WTC11 (cell line): ENCODE data around the gene STK11. TPM values are rescaled to one million over a fixed set of nuclear protein-coding genes. Genes with fewer than 3 reads are reported as not detected.

ENCODE experiments used
- ATAC-seq: fragments of 200-7000 bp; cut with Tn5 transposase; 2 replicates; pipeline ENCODE4 v1.10.0; 2021; ENCODE audit warnings: mild to moderate bottlenecking, moderate library complexity
- CTCF ChIA-PET: fragments of 300-600 bp; sonication (Branson Sonifier 250); formaldehyde crosslinking; loops from one replicate; lab custom pipeline; 2021; ENCODE audit warnings: antibody characterized with exemption; lab: Charles Lee
- POLR2A ChIA-PET: fragments of 350-600 bp; sonication (Branson Sonifier 250); formaldehyde crosslinking; loops from one replicate; lab custom pipeline; 2021; ENCODE audit warnings: antibody characterized with exemption; lab: Charles Lee
- DNase-seq: peaks from one replicate; pipeline ENCODE4 v3.0.0; 2021; ENCODE audit warnings: low spot score
- H3K27ac Mint-ChIP-seq: 2 replicates; pipeline ENCODE4 v1.8.0; 2021; ENCODE audit warnings: mixed read lengths
- H3K27me3 Mint-ChIP-seq: 2 replicates; pipeline ENCODE4 v1.8.0; 2021; ENCODE audit warnings: low read depth, mild to moderate bottlenecking, moderate library complexity, mixed read lengths
- H3K36me3 Mint-ChIP-seq: 2 replicates; pipeline ENCODE4 v1.8.0; 2021; ENCODE audit warnings: mixed read lengths
- H3K4me1 Mint-ChIP-seq: 2 replicates; pipeline ENCODE4 v1.8.0; 2022; ENCODE audit warnings: mixed read lengths
- H3K4me3 Mint-ChIP-seq: 2 replicates; pipeline ENCODE4 v1.8.0; 2021; ENCODE audit warnings: mild to moderate bottlenecking, moderate library complexity, mixed read lengths
- H3K9me3 Mint-ChIP-seq: 2 replicates; pipeline ENCODE4 v1.8.0; 2021; ENCODE audit warnings: mixed read lengths
- AFF4 ChIP-seq: sonication (generic); formaldehyde crosslinking; IDR thresholded peaks from 2 replicates; pipeline ENCODE4 v1.8.1; 2023; ENCODE audit warnings: mild to moderate bottlenecking, missing genetic modification reagents, borderline replicate concordance
- ARID4B ChIP-seq: sonication (generic); formaldehyde crosslinking; IDR thresholded peaks from 2 replicates; pipeline ENCODE4 v1.8.0; 2023; ENCODE audit warnings: missing genetic modification reagents, mild to moderate bottlenecking, borderline replicate concordance
- CREM ChIP-seq: sonication (generic); formaldehyde crosslinking; IDR thresholded peaks from 2 replicates; pipeline ENCODE4 v1.8.1; 2022; ENCODE audit warnings: mild to moderate bottlenecking, missing genetic modification reagents, moderate library complexity
- EMX1 ChIP-seq: fragments of 250-450 bp; sonication (Bioruptor Pico); IDR thresholded peaks from 2 replicates; pipeline ENCODE4 v1.8.0; 2021; ENCODE audit warnings: mild to moderate bottlenecking
- ETV6 ChIP-seq: sonication (generic); formaldehyde crosslinking; IDR thresholded peaks from 2 replicates; pipeline ENCODE4 v1.8.1; 2022; ENCODE audit warnings: mild to moderate bottlenecking, missing genetic modification reagents
- FOXP4 ChIP-seq: sonication (generic); formaldehyde crosslinking; IDR thresholded peaks from 2 replicates; pipeline ENCODE4 v1.8.0; 2022; ENCODE audit warnings: mild to moderate bottlenecking, missing genetic modification reagents
- JAZF1 ChIP-seq: fragments of 250-450 bp; sonication (Bioruptor Pico); IDR thresholded peaks from 2 replicates; pipeline ENCODE4 v1.9.0; 2021; ENCODE audit warnings: moderate library complexity, mild to moderate bottlenecking, inconsistent platforms
- MYBL2 ChIP-seq: sonication (generic); formaldehyde crosslinking; IDR thresholded peaks from 2 replicates; pipeline ENCODE4 v1.8.1; 2023; ENCODE audit warnings: mild to moderate bottlenecking, moderate library complexity, missing genetic modification reagents
- SOX15 ChIP-seq: fragments of 250-450 bp; sonication (Bioruptor Pico); IDR thresholded peaks from 2 replicates; pipeline ENCODE4 v1.9.0; 2021; ENCODE audit warnings: mild to moderate bottlenecking
- TCF7 ChIP-seq: sonication (generic); formaldehyde crosslinking; IDR thresholded peaks from 2 replicates; pipeline ENCODE4 v1.8.0; 2022; ENCODE audit warnings: mild to moderate bottlenecking, low read depth, missing genetic modification reagents, moderate library complexity
- ZBTB43 ChIP-seq: sonication (generic); formaldehyde crosslinking; IDR thresholded peaks from 2 replicates; pipeline ENCODE4 v1.8.1; 2023; ENCODE audit warnings: mild to moderate bottlenecking, missing genetic modification reagents
- ZNF396 ChIP-seq: fragments of 250-450 bp; sonication (Bioruptor Pico); IDR thresholded peaks from 2 replicates; pipeline ENCODE4 v1.8.0; 2021; ENCODE audit warnings: mild to moderate bottlenecking, moderate library complexity, borderline replicate concordance
- ZNF423 ChIP-seq: fragments of 250-450 bp; sonication (Bioruptor Pico); IDR thresholded peaks from 2 replicates; pipeline ENCODE4 v2.1.2; 2022; ENCODE audit warnings: mild to moderate bottlenecking, moderate library complexity
- total RNA-seq: library from RNA; stranded (reverse); gene quantifications from 3 replicates; pipeline ENCODE4 v1.2.3, GENCODE V29; 2021

The STK11 gene
- total RNA-seq, 1 experiment from 2014 or later: 112 TPM

GRCh38 chr19:1261538-1261797, 55.9 kb downstream of the STK11 start (continued):
- no peak for TF ChIP-seq ZBTB43
- TF ChIP-seq TCF7 (CRISPR knock-in tag): no peak

GRCh38 chr19:1261798-1262622, 56.4 kb downstream of the STK11 start:
- Mint-ChIP-seq H3K27me3 (peaks cover under 1% of the 10 kb centered on the region), H3K27ac (peak overlapping the region; percentile 86), H3K4me1 (peaks cover 58% of the 10 kb centered on the region), H3K9me3 (no peaks in the 10 kb centered on the region), H3K4me3 (peak overlapping the region; percentile 89), H3K36me3 (peaks cover 9% of the 10 kb centered on the region)
- ATAC-seq (no peak), DNase-seq (no peak)
- ChIA-PET CTCF (interaction anchor here (0.8 to 15.6 kb wide), 6 partner anchors 9 to 92 kb away, joined by 3 to 648 read pairs (median 4); partner anchors contain the start of gene ATP5F1D), POLR2A (interaction anchor here (1.5 to 3.6 kb wide), 2 partner anchors 7 to 18 kb away, joined by 4 to 31 read pairs; partner anchors contain the start of gene CIRBP)
- no peak for TF ChIP-seq SOX15 (CRISPR knock-in tag)

- DNase-seq: no peak
- peaks cover 5% of the 10 kb centered on the region for H3K36me3 Mint-ChIP-seq
- no peak for ATAC-seq
- peak overlapping the region; percentile 51 for H3K4me3 Mint-ChIP-seq
- 0 out of 2 replicates have a peak, but pooled peaks have one; percentile 27 for TF ChIP-seq ZNF423 (CRISPR knock-in tag)
- 0 out of 2 replicates have a peak, but pooled peaks have one; percentile 23 for TF ChIP-seq FOXP4
- TF ChIP-seq EMX1 (CRISPR knock-in tag): no peak
- peaks cover 5% of the 10 kb centered on the region for H3K27me3 Mint-ChIP-seq
- POLR2A ChIA-PET: interaction anchor here (1.5 kb wide), 1 partner anchor 19 kb away, joined by 4 read pairs; no protein-coding TSS in a partner anchor
- no peak overlapping the region for H3K27ac Mint-ChIP-seq
- H3K9me3 Mint-ChIP-seq: no peaks in the 10 kb centered on the region
- CTCF ChIA-PET: interaction anchor here (15.6 kb wide), 1 partner anchor 20 kb away, joined by 648 read pairs; the partner anchor contains the start of gene ATP5F1D
- peaks cover 58% of the 10 kb centered on the region for H3K4me1 Mint-ChIP-seq
Measured at GRCh38 chr19:1262623-1263123, 57.1 kb downstream of the STK11 start.

GRCh38 chr19:1263188-1263587, 57.6 kb downstream of the STK11 start:
- no peak for ATAC-seq
- Mint-ChIP-seq H3K27ac (peak overlapping the region; percentile 44; the same call in 1 of the 2 replicates), H3K27me3 (peaks cover 5% of the 10 kb centered on the region), H3K4me1 (peaks cover 57% of the 10 kb centered on the region), H3K9me3 (no peaks in the 10 kb centered on the region), H3K4me3 (peak overlapping the region; percentile 39), H3K36me3 (peaks cover 3% of the 10 kb centered on the region; the same call in 1 of the 2 replicates)
- TF ChIP-seq CREM (CRISPR knock-in tag) (no peak), ARID4B (CRISPR knock-in tag) (no peak), JAZF1 (no peak), ZNF423 (CRISPR knock-in tag) (no peak), ZNF396 (CRISPR knock-in tag) (no peak), ETV6 (CRISPR knock-in tag) (no peak), MYBL2 (CRISPR knock-in tag) (no peak), AFF4 (CRISPR knock-in tag) (no peak)
- ChIA-PET POLR2A (interaction anchor here (1.5 kb wide), 1 partner anchor 19 kb away, joined by 4 read pairs; no protein-coding TSS in a partner anchor), CTCF (interaction anchor here (0.6 to 15.6 kb wide), 2 partner anchors 17 to 20 kb away, joined by 3 to 648 read pairs; partner anchors contain the start of gene ATP5F1D)
- DNase-seq: no peak
